ENCODE data around the gene BCAR1. TPM values are rescaled to one million over a fixed set of nuclear protein-coding genes. Genes with fewer than 3 reads are reported as not detected.

Gene BCAR1
- total and polyA plus RNA-seq, 2 of the 13 experiments (the other 11 are each of a cell fraction or from before 2014, with no cell fraction given): 48.1 to 51.7 TPM

- TF ChIP-seq SRSF9 (IDR thresholded peaks at IDR 0.05; ENCODE audit: borderline replicate concordance, insufficient read depth, low read depth, low read length, poor library complexity, severe bottlenecking) (no peak), ZBTB1 (CRISPR knock-in tag; IDR thresholded peaks at IDR 0.05; ENCODE audit: borderline replicate concordance) (no peak), CEBPB (IDR thresholded peaks at IDR 0.05; ENCODE audit: borderline replicate concordance, low read depth, low read length) (no peak), ATAD3A (CRISPR knock-in tag; IDR thresholded peaks at IDR 0.05) (no peak), KLF13 (CRISPR knock-in tag; IDR thresholded peaks at IDR 0.05) (0 out of 2 replicates have a peak, but pooled peaks have one; percentile 54), ZNF768 (CRISPR knock-in tag; IDR thresholded peaks at IDR 0.05) (0 out of 2 replicates have a peak, but pooled peaks have one; percentile 9), RBM22 (optimal IDR thresholded peaks at IDR 0.05; ENCODE audit: low read length) (peak; percentile 53), ADNP (CRISPR knock-in tag; IDR thresholded peaks at IDR 0.05) (no peak), HNRNPLL (IDR thresholded peaks at IDR 0.05; ENCODE audit: low read depth, low read length, poor library complexity, severe bottlenecking) (peak; percentile 13), E2F2 (CRISPR knock-in tag; IDR thresholded peaks at IDR 0.05; ENCODE audit: borderline replicate concordance) (no peak; the same call in 1 of the 2 replicates), ZNF770 (CRISPR knock-in tag; IDR thresholded peaks at IDR 0.05) (0 out of 2 replicates have a peak, but pooled peaks have one; percentile 4), GPBP1L1 (CRISPR knock-in tag; IDR thresholded peaks at IDR 0.05) (no peak), SNAPC4 (CRISPR knock-in tag; IDR thresholded peaks at IDR 0.05) (0 out of 2 replicates have a peak, but pooled peaks have one; percentile 14), ZNF570 (CRISPR knock-in tag; IDR thresholded peaks at IDR 0.05; ENCODE audit: borderline replicate concordance) (no peak), MLLT10 (CRISPR knock-in tag; IDR thresholded peaks at IDR 0.05) (no peak), NR2C2 (CRISPR knock-in tag; IDR thresholded peaks at IDR 0.05; ENCODE audit: borderline replicate concordance) (no peak), RARG (CRISPR knock-in tag; IDR thresholded peaks at IDR 0.05; ENCODE audit: low read depth) (no peak), SRSF4 (IDR thresholded peaks at IDR 0.05; ENCODE audit: low read depth, low read length, poor library complexity, severe bottlenecking) (no peak), ZNF563 (CRISPR knock-in tag; IDR thresholded peaks at IDR 0.05) (no peak)
Observed at GRCh38 chr16:75238853-75239541, 12.4 kb downstream of the BCAR1 start (continued).

All from HepG2 (cell line).